ENCODE measurements around the gene NSRP1. TPM values are rescaled to one million over a fixed set of nuclear protein-coding genes. Genes with fewer than 3 reads are reported as not detected.

NSRP1 gene
- total RNA-seq, 1 experiment from 2014 or later, result 34.3 TPM

DNA sequence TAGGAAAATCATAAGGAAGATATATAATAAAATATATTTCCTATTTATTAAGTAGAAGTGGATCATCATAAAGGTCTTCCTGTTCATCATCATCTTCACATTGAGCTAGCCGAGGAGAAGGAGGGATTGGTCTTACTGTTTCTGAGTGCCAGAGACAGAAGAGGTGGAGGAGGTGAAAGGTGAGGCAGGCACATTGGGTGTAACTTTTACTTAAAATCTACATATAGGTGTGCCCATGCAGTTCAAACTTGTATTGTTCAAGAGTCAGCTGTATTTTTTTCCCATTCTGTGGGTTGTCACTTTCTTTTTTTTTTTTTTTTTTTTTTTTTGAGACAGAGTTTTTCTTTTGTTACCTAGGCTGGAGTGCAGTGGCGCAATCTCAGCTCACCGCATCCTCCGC, 34.9 kb downstream of the NSRP1 start:
- Histone ChIP-seq H3K79me2 (ENCODE audit: low read depth) (peaks cover 50% of the 10 kb centered on the region), H3F3A (ENCODE audit: insufficient read depth, low read depth) (peaks cover 14% of the 10 kb centered on the region; the same call in 1 of the 2 replicates), H3K4me3 (no peak overlapping the region), H2AFZ (no peak overlapping the region), H3K4me1 (replicated peaks; ENCODE audit: insufficient read depth) (no peaks in the 10 kb centered on the region), H3K27me3 (ENCODE audit: insufficient read depth, low read depth) (no peaks in the 10 kb centered on the region), H4K20me1 (ENCODE audit: insufficient read depth) (peaks cover 15% of the 10 kb centered on the region), H3K9me3 (ENCODE audit: insufficient read depth, low read depth) (no peaks in the 10 kb centered on the region), H3K9me2 (ENCODE audit: insufficient read depth) (no peaks in the 10 kb centered on the region), H3K36me3 (ENCODE audit: low read depth) (0 out of 2 replicates have a peak, but pooled peaks cover 5% of the 10 kb centered on the region), H3K27ac (no peak overlapping the region), H3K4me2 (no peak overlapping the region)
- TF ChIP-seq CTCF (conservative IDR thresholded peaks at IDR 0.05), result no peak
- TF ChIP-seq EZH2 (IDR thresholded peaks at IDR 0.05; ENCODE audit: low read depth), result no peak
- CTCF ChIA-PET, result no interaction called here
- intact Hi-C loops (cut with micrococcal nuclease; ENCODE audit: unreplicated experiment), result no loop called here
- POLR2A ChIA-PET (ENCODE audit: unreplicated experiment), result no interaction called here
- DNase-seq, result no peak
- BruUV-seq (replicated peaks), result no TSS peak

DNA sequence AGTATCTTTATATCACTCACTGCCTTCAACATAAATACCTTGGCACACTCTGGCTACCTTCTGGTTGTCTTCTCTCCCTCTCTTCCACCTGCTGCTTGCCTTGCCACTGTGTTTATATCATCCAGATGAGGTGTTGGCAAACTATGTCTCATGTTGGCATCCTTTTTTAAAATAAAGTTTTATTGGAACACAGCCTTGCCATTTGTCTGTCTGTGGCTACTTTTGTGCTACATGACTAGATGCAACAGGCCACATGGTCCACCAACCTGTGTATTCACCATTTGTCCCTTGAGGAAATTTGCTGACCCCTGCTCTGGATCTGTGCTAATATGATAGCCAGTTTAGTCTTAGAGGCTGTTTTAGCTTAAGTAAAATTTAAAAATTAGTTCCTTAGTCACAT, 36.8 kb downstream of the NSRP1 start:
- no peak overlapping the region for H3K27ac ChIP-seq
- BruUV-seq (replicated peaks), result no TSS peak
- H3K79me2 ChIP-seq (ENCODE audit: low read depth), result peaks cover 46% of the 10 kb centered on the region
- no peak overlapping the region for H3K4me2 ChIP-seq
- no peak overlapping the region for H3K4me3 ChIP-seq
- CTCF ChIA-PET, result no interaction called here
- intact Hi-C loops (cut with micrococcal nuclease; ENCODE audit: unreplicated experiment), result no loop called here
- H3K9me3 ChIP-seq (ENCODE audit: insufficient read depth, low read depth), result no peaks in the 10 kb centered on the region
- POLR2A ChIA-PET (ENCODE audit: unreplicated experiment), result no interaction called here
- peaks cover 17% of the 10 kb centered on the region; the same call in 1 of the 2 replicates for H4K20me1 ChIP-seq (ENCODE audit: insufficient read depth)
- H3K9me2 ChIP-seq (ENCODE audit: insufficient read depth), result no peaks in the 10 kb centered on the region
- TF ChIP-seq CTCF (conservative IDR thresholded peaks at IDR 0.05), result no peak
- no peak for TF ChIP-seq EZH2 (IDR thresholded peaks at IDR 0.05; ENCODE audit: low read depth)
- DNase-seq, result no peak
- H3F3A ChIP-seq (ENCODE audit: insufficient read depth, low read depth), result peaks cover 10% of the 10 kb centered on the region; the same call in 1 of the 2 replicates
- H2AFZ ChIP-seq, result no peak overlapping the region
- H3K27me3 ChIP-seq (ENCODE audit: insufficient read depth, low read depth), result no peaks in the 10 kb centered on the region
- 0 out of 2 replicates have a peak, but pooled peaks cover 7% of the 10 kb centered on the region for H3K36me3 ChIP-seq (ENCODE audit: low read depth)
- H3K4me1 ChIP-seq (replicated peaks; ENCODE audit: insufficient read depth), result no peaks in the 10 kb centered on the region

- H3K36me3 ChIP-seq (ENCODE audit: low read depth), result 0 out of 2 replicates have a peak, but pooled peaks cover 7% of the 10 kb centered on the region
- no peak overlapping the region for H2AFZ ChIP-seq
- POLR2A ChIA-PET (ENCODE audit: unreplicated experiment), result no interaction called here
- peaks cover 22% of the 10 kb centered on the region; the same call in 1 of the 2 replicates for H4K20me1 ChIP-seq (ENCODE audit: insufficient read depth)
- no peaks in the 10 kb centered on the region for H3K27me3 ChIP-seq (ENCODE audit: insufficient read depth, low read depth)
- no peak overlapping the region for H3K27ac ChIP-seq
- no peaks in the 10 kb centered on the region for H3K9me2 ChIP-seq (ENCODE audit: insufficient read depth)
- H3K4me1 ChIP-seq (replicated peaks; ENCODE audit: insufficient read depth), result no peaks in the 10 kb centered on the region
- H3K9me3 ChIP-seq (ENCODE audit: insufficient read depth, low read depth), result no peaks in the 10 kb centered on the region
- no peak overlapping the region for H3K4me3 ChIP-seq
- H3K4me2 ChIP-seq, result no peak overlapping the region
- BruUV-seq (replicated peaks), result no TSS peak
- TF ChIP-seq CTCF (conservative IDR thresholded peaks at IDR 0.05), result no peak
- TF ChIP-seq EZH2 (IDR thresholded peaks at IDR 0.05; ENCODE audit: low read depth), result no peak
- peaks cover 53% of the 10 kb centered on the region for H3K79me2 ChIP-seq (ENCODE audit: low read depth)
- peaks cover 3% of the 10 kb centered on the region; the same call in 1 of the 2 replicates for H3F3A ChIP-seq (ENCODE audit: insufficient read depth, low read depth)
- no peak for DNase-seq
- CTCF ChIA-PET, result no interaction called here
- intact Hi-C loops (cut with micrococcal nuclease; ENCODE audit: unreplicated experiment), result no loop called here
Observed at GRCh38 chr17:30155389-30155788, 38.8 kb downstream of the NSRP1 start.
